Calu3 (cell line): ENCODE data around the gene AGBL4. TPM values are rescaled to one million over a fixed set of nuclear protein-coding genes. Genes with fewer than 3 reads are reported as not detected.
A peak's percentile ranks its signal among the peaks of the same experiment; 100 is the strongest.

Experiments used
- BruUV-seq: library from RNA; stranded (reverse); fragments of 400-500 nt; replicated peaks from 2 replicates; lab custom pipeline; 2021; lab: Mats Ljungman, UMichigan
- CTCF ChIA-PET: fragments of 300-600 bp; sonication (Branson Sonifier 250); formaldehyde crosslinking; loops from one replicate; lab custom pipeline; 2022; ENCODE audit warnings: antibody characterized with exemption; lab: Charles Lee
- DNase-seq: peaks from one replicate; pipeline ENCODE4 v3.0.0; 2022
- H3K27ac Mint-ChIP-seq: one replicate; pipeline ENCODE4 v1.8.0; 2022; ENCODE audit warnings: mixed read lengths; ENCODE audit not compliant: unreplicated experiment
- H3K27me3 Mint-ChIP-seq: one replicate; pipeline ENCODE4 v1.8.0; 2022; ENCODE audit warnings: mixed read lengths; ENCODE audit not compliant: unreplicated experiment
- H3K36me3 Mint-ChIP-seq: one replicate; pipeline ENCODE4 v1.8.0; 2022; ENCODE audit warnings: mild to moderate bottlenecking, moderate library complexity, mixed read lengths; ENCODE audit not compliant: insufficient read depth, unreplicated experiment
- H3K4me1 Mint-ChIP-seq: one replicate; pipeline ENCODE4 v1.8.0; 2022; ENCODE audit warnings: mild to moderate bottlenecking, low read depth, mixed read lengths; ENCODE audit not compliant: unreplicated experiment
- H3K4me3 Mint-ChIP-seq: one replicate; pipeline ENCODE4 v1.8.0; 2022; ENCODE audit warnings: mild to moderate bottlenecking, low read depth, moderate library complexity, mixed read lengths; ENCODE audit not compliant: unreplicated experiment
- H3K9me3 Mint-ChIP-seq: one replicate; pipeline ENCODE4 v1.8.0; 2022; ENCODE audit warnings: low read depth, mixed read lengths; ENCODE audit not compliant: unreplicated experiment
- CTCF ChIP-seq: fragments of 200-600 bp; IDR thresholded peaks from one replicate; pipeline ENCODE4 v1.8.0; 2022; ENCODE audit warnings: antibody characterized with exemption; ENCODE audit not compliant: unreplicated experiment
- intact Hi-C: fragments of 100-400 bp; cut with micrococcal nuclease; formaldehyde crosslinking; loops from one replicate; pipeline ENCODE4 v1.10.0; 2022; ENCODE audit not compliant: unreplicated experiment
- total RNA-seq: library from RNA; stranded (reverse); gene quantifications from 2 replicates; pipeline ENCODE4 v1.2.3, GENCODE V29; 2022

AGBL4 gene
- total RNA-seq, 1 experiment from 2014 or later = not detected

- Mint-ChIP-seq H3K9me3 (no peaks in the 10 kb centered on the region), H3K36me3 (no peaks in the 10 kb centered on the region), H3K4me3 (no peak overlapping the region), H3K27ac (no peak overlapping the region), H3K4me1 (peaks cover 19% of the 10 kb centered on the region), H3K27me3 (no peaks in the 10 kb centered on the region)
- CTCF ChIA-PET = no interaction called here
- DNase-seq = peak; percentile 60
- BruUV-seq = no TSS peak
- intact Hi-C loops = loop anchor here (5.0 kb wide), 1 partner anchor 312 kb away; no protein-coding TSS in a partner anchor
- no peak for TF ChIP-seq CTCF
Observed at GRCh38 chr1:49229555-49229954, 794.2 kb downstream of the AGBL4 start.

GRCh38 chr1:49226758-49227157 is 797.0 kb downstream of the AGBL4 start:
- Mint-ChIP-seq H3K27ac (no peak overlapping the region), H3K9me3 (no peaks in the 10 kb centered on the region), H3K36me3 (no peaks in the 10 kb centered on the region), H3K4me1 (peaks cover 19% of the 10 kb centered on the region), H3K4me3 (no peak overlapping the region), H3K27me3 (no peaks in the 10 kb centered on the region)
- no peak for DNase-seq
- no TSS peak for BruUV-seq
- no peak for TF ChIP-seq CTCF
- CTCF ChIA-PET = no interaction called here
- intact Hi-C loops = loop anchor here (5.0 kb wide), 1 partner anchor 309 kb away; no protein-coding TSS in a partner anchor

- DNase-seq = no peak
Observed at GRCh38 chr1:49225464-49225863, 798.3 kb downstream of the AGBL4 start.

GRCh38 chr1:49213301-49213700 is 810.5 kb downstream of the AGBL4 start:
- Mint-ChIP-seq H3K36me3 (no peaks in the 10 kb centered on the region), H3K9me3 (no peaks in the 10 kb centered on the region), H3K4me1 (no peaks in the 10 kb centered on the region), H3K27me3 (no peaks in the 10 kb centered on the region), H3K27ac (no peak overlapping the region), H3K4me3 (no peak overlapping the region)
- intact Hi-C loops = no loop called here
- CTCF ChIA-PET = no interaction called here
- BruUV-seq = no TSS peak
- TF ChIP-seq CTCF = no peak
- DNase-seq = no peak

More at GRCh38 chr1:49225464-49225863, 798.3 kb downstream of the AGBL4 start:
- H3K4me1 Mint-ChIP-seq = peaks cover 18% of the 10 kb centered on the region
- no peak overlapping the region for H3K27ac Mint-ChIP-seq
- H3K36me3 Mint-ChIP-seq = no peaks in the 10 kb centered on the region
- no TSS peak for BruUV-seq
- no peaks in the 10 kb centered on the region for H3K9me3 Mint-ChIP-seq
- CTCF ChIA-PET = no interaction called here
- intact Hi-C loops = loop anchor here (5.0 kb wide), 1 partner anchor 308 kb away; no protein-coding TSS in a partner anchor
- H3K27me3 Mint-ChIP-seq = no peaks in the 10 kb centered on the region
- H3K4me3 Mint-ChIP-seq = no peak overlapping the region
- TF ChIP-seq CTCF = no peak
